Measurements from ENCODE around the gene TOR2A. TPM values are rescaled to one million over a fixed set of nuclear protein-coding genes. Genes with fewer than 3 reads are reported as not detected.

TOR2A gene
- total RNA-seq, 1 donor from 2014 or later: 20.4 TPM

DNA sequence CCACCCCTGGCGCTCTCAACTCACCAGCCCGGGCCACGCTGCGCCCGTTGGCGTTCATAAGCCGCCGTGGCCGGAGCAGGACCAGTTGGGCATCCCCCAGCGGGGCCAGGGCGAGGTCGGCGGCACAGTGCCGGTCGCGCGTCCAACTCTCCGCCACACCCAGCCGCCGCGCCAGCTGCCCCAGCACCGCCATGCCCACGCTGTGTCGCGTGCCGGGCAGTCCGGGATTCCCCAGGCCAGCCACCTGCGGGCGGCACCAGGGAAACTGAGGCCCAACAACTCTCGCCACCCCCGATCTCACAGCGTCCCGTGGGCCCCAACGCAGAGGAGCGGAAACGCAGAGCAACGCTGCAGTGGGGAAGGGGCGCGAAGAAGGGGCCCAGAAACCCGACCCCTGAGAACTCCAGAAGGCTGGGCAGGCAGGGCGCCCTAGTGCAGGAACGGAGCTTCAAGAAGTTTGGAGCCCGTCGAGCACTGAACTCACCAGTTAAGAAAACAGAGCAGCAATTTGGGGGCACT is 20.1 kb downstream of the TOR2A start:
- intact Hi-C loops (cut with micrococcal nuclease): loop anchor here (1.0 to 5.0 kb wide), 4 partner anchors 16 to 103 kb away; partner anchors contain the start of genes STXBP1 and TOR2A
- DNase-seq: no peak
- Mint-ChIP-seq H3K27me3 (peaks cover 2% of the 10 kb centered on the region), H3K9me3 (no peaks in the 10 kb centered on the region), H3K4me1 (peaks cover 28% of the 10 kb centered on the region), H3K27ac (peak overlapping the region; percentile 99), H3K36me3 (ENCODE audit: low read depth) (peaks cover 2% of the 10 kb centered on the region), H3K4me3 (peak overlapping the region; percentile 100)

GRCh38 chr9:127714020-127714750 is 20.9 kb downstream of the TOR2A start:
- Mint-ChIP-seq H3K4me1 (peaks cover 24% of the 10 kb centered on the region), H3K27ac (no peak overlapping the region), H3K27me3 (peaks cover 2% of the 10 kb centered on the region), H3K9me3 (no peaks in the 10 kb centered on the region), H3K36me3 (ENCODE audit: low read depth) (peaks cover 2% of the 10 kb centered on the region), H3K4me3 (peak overlapping the region; percentile 100)
- no peak for DNase-seq
- intact Hi-C loops (cut with micrococcal nuclease): loop anchor here (2.0 kb wide), 1 partner anchor 57 kb away; no protein-coding TSS in a partner anchor

DNA sequence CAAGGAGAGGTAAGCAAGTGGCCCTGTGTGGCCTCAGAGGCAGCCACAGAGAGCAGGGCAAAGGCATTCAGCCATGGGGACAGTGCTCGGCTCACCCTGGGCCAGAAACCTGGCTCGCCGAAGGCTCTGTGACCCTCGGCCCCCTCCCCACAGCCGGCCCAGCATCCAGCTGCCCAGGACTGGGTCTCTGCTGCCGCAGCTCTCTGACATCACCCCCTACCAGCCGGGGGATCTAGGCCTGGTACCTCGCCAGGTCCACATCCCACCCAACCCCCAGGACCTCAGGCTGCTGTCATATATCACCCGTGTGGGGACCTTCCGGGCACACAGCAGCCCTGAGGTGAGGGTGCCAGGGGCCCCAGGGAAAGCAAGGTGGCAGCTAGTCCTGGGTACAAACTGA is 22.2 kb downstream of the TOR2A start:
- intact Hi-C loops (cut with micrococcal nuclease): no loop called here
- H3K4me1 Mint-ChIP-seq: peaks cover 25% of the 10 kb centered on the region
- peaks cover 2% of the 10 kb centered on the region for H3K27me3 Mint-ChIP-seq
- H3K4me3 Mint-ChIP-seq: no peak overlapping the region
- peaks cover 2% of the 10 kb centered on the region for H3K36me3 Mint-ChIP-seq (ENCODE audit: low read depth)
- DNase-seq: no peak
- H3K27ac Mint-ChIP-seq: no peak overlapping the region
- no peaks in the 10 kb centered on the region for H3K9me3 Mint-ChIP-seq

- H3K9me3 Mint-ChIP-seq: no peaks in the 10 kb centered on the region
- H3K27ac Mint-ChIP-seq: no peak overlapping the region
- H3K27me3 Mint-ChIP-seq: peaks cover 2% of the 10 kb centered on the region
- peaks cover 30% of the 10 kb centered on the region for H3K4me1 Mint-ChIP-seq
- no peak overlapping the region for H3K4me3 Mint-ChIP-seq
- no peak for DNase-seq
- H3K36me3 Mint-ChIP-seq (ENCODE audit: low read depth): peaks cover 2% of the 10 kb centered on the region
- intact Hi-C loops (cut with micrococcal nuclease): no loop called here
Observed at GRCh38 chr9:127712371-127712770, 22.7 kb downstream of the TOR2A start.

DNA sequence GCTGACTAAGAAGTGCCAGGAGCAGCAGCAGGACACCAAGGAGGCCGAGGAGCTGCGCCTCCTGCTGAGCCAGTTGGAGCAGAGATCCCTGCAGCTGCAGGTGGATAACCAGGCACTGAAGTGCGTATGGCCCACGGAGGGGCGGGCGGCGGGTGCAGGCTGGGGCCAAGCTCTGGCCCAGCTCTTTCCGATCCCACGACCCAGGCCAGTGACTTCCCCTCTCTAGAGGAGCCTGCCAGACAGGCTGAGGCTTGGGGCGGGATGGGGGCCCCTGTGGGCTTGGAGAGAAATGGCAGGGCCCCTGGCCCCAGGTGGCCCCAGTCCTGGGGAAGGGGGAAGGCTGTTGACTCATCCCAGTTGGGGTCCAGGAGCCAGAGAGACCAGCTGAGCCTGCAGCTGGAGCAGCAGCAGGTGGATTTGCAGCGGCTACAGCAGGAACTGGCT is 23.2 kb downstream of the TOR2A start:
- Mint-ChIP-seq H3K9me3 (no peaks in the 10 kb centered on the region), H3K27ac (no peak overlapping the region), H3K27me3 (peaks cover 2% of the 10 kb centered on the region), H3K36me3 (ENCODE audit: low read depth) (peaks cover 2% of the 10 kb centered on the region), H3K4me1 (peaks cover 30% of the 10 kb centered on the region), H3K4me3 (no peak overlapping the region)
- intact Hi-C loops (cut with micrococcal nuclease): no loop called here
- DNase-seq: no peak

- Mint-ChIP-seq H3K4me3 (no peak overlapping the region), H3K36me3 (ENCODE audit: low read depth) (peaks cover 2% of the 10 kb centered on the region), H3K27ac (no peak overlapping the region), H3K9me3 (no peaks in the 10 kb centered on the region), H3K4me1 (peaks cover 29% of the 10 kb centered on the region), H3K27me3 (peaks cover 2% of the 10 kb centered on the region)
- intact Hi-C loops (cut with micrococcal nuclease): no loop called here
- peak; percentile 74 for DNase-seq
Observed at GRCh38 chr9:127711226-127711701, 23.8 kb downstream of the TOR2A start.

GRCh38 chr9:127710204-127710783 is 24.8 kb downstream of the TOR2A start:
- intact Hi-C loops (cut with micrococcal nuclease): no loop called here
- H3K36me3 Mint-ChIP-seq (ENCODE audit: low read depth): no peaks in the 10 kb centered on the region
- no peak overlapping the region for H3K27ac Mint-ChIP-seq
- no peaks in the 10 kb centered on the region for H3K9me3 Mint-ChIP-seq
- DNase-seq: no peak
- no peaks in the 10 kb centered on the region for H3K27me3 Mint-ChIP-seq
- H3K4me3 Mint-ChIP-seq: no peak overlapping the region
- peaks cover 21% of the 10 kb centered on the region for H3K4me1 Mint-ChIP-seq

DNA sequence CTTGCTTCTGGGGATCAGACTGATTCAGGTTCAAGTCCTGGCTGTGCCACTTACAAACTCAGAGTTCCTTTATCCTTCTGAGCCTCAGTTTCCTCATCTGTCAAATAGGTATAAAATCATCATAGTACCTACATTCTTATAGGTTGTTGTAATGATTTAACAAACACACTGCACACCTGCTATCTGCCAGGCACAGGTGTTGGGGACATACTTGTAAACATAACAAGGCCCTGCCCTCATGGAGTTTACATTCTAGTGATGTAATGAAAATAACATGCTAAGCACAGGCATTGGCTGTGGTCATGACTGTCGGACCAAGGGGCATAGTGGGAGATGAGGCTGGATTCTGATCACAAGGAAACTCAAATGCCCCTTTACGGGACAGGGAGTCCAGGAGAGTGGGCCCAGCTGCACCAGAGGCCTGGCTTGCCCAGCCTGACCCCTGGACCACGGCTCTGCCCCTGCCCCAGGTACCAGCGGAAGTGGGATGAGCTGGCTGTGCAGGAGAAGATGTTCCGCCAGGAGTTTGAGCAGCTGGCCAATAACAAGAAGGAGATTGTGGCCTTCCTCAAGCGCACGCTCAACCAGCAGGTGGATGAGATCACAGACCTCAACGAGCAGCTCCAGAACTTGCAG is 26.0 kb downstream of the TOR2A start:
- H3K4me3 Mint-ChIP-seq: no peak overlapping the region
- intact Hi-C loops (cut with micrococcal nuclease): no loop called here
- no peaks in the 10 kb centered on the region for H3K9me3 Mint-ChIP-seq
- H3K27ac Mint-ChIP-seq: no peak overlapping the region
- no peaks in the 10 kb centered on the region for H3K27me3 Mint-ChIP-seq
- DNase-seq: no peak
- H3K36me3 Mint-ChIP-seq (ENCODE audit: low read depth): no peaks in the 10 kb centered on the region
- peaks cover 16% of the 10 kb centered on the region for H3K4me1 Mint-ChIP-seq

GRCh38 chr9:127707766-127708165 is 27.3 kb downstream of the TOR2A start:
- DNase-seq: peak; percentile 72
- intact Hi-C loops (cut with micrococcal nuclease): no loop called here
- no peaks in the 10 kb centered on the region for H3K27me3 Mint-ChIP-seq
- no peak overlapping the region for H3K4me3 Mint-ChIP-seq
- H3K9me3 Mint-ChIP-seq: no peaks in the 10 kb centered on the region
- H3K36me3 Mint-ChIP-seq (ENCODE audit: low read depth): no peaks in the 10 kb centered on the region
- H3K27ac Mint-ChIP-seq: no peak overlapping the region
- peaks cover 17% of the 10 kb centered on the region for H3K4me1 Mint-ChIP-seq

DNA sequence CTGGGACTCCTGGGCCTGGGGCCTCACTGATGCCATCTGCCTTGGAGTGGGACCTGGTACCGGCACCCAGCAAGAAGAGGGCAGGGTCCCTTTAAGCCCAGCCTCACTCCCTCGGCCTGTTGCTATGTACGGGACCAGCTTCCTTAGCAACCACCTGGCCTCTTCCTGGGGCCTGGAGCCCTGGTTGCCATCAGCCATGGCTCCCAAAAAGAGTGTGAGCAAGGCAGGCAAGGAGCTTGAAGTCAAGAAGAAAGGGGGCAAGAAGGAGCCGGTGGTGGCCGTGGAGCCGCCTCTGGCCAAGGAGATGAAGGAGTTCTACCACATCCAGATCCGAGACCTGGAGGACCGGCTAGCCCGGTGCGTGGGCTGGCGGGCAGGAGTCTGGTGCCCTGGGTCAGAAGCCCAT is 28.3 kb downstream of the TOR2A start, which contains the start of gene CFAP157:
CFAP157 (plus strand) TSS at position 153 of the 406 bp plus-strand sequence; CDS start at position 197, 44 bp downstream.
- H3K36me3 Mint-ChIP-seq (ENCODE audit: low read depth): no peaks in the 10 kb centered on the region
- intact Hi-C loops (cut with micrococcal nuclease): no loop called here
- H3K27ac Mint-ChIP-seq: no peak within 1 kb of the TSS
- no peaks in the 10 kb centered on the region for H3K9me3 Mint-ChIP-seq
- H3K4me3 Mint-ChIP-seq: no peak within 1 kb of the TSS
- no peak for DNase-seq
- H3K4me1 Mint-ChIP-seq: peaks cover 17% of the 10 kb centered on the region
- H3K27me3 Mint-ChIP-seq: no peaks in the 10 kb centered on the region

DNA sequence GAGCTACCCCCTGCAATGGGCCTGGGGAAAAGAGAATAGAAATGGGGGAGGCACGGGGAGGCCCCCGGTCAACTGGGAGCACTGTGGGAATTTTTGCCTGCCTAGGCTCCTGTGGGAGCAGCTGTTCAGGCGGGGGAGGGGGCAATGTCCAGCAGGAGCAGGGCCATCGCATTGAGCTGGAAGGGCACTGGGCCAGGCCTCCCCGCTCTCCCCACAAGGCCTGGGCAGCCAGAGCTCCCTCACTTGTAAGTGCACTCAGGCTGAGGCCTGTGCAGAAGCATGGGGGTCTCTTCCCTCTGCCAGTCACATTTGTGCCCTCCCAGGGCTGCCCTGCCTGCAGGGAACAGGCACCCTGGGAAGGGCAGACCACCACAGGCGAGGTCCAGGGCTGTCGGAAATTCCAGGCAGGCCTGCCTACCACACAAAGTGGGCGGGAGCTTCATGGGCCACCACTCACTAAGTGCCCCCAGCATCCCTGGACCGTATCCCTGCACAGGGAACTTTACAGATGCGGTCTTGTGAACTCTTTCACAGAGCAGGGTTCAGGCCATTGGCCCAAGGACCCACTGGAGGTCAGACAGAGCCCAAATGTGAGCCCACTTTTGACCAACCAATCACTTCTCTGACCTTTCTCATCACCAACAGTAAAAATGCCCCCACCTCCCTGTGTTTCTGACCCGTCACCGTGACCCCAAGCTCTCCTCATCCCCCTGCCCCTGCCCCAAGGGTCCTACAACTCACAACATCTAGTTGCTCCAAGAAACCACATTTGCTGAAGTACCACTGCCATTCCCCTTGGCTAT is 29.3 kb downstream of the TOR2A start:
- DNase-seq: no peak
- no peaks in the 10 kb centered on the region for H3K27me3 Mint-ChIP-seq
- H3K4me3 Mint-ChIP-seq: no peak overlapping the region
- H3K27ac Mint-ChIP-seq: no peak overlapping the region
- intact Hi-C loops (cut with micrococcal nuclease): no loop called here
- no peaks in the 10 kb centered on the region for H3K36me3 Mint-ChIP-seq (ENCODE audit: low read depth)
- no peaks in the 10 kb centered on the region for H3K9me3 Mint-ChIP-seq
- H3K4me1 Mint-ChIP-seq: peaks cover 10% of the 10 kb centered on the region

DNA sequence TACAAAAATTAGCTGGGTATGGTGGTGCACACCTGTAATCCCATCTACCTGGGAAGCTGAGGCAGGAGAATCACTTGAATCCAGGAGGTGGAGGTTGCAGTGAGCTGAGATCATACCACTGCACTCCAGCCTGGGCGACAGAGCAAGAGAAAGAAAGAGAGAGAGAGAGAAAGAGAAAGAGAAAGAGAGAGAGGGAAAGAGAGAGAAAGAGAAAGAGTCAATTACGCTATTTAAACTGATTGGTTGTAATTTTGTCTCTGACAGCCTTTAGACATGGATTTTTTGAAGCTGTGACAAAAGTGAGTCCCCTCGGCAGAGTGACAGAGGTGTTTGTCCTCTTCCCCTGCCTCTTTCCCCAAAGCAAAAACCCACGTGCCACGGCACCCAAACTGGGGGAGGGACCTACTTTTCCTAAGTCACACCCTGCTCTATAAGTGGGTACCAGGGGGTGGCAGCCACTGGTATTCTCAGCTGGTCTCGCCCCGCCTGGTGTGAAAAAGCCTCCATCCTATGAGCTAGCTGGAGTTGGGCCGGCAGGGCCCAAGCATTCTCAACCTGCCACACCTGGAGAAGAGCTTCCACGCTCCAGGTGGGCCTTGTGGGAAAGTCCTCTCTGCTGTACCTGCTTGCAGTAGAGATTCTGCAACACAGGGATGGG is 31.7 kb downstream of the TOR2A start:
- H3K9me3 Mint-ChIP-seq: no peaks in the 10 kb centered on the region
- peaks cover 12% of the 10 kb centered on the region for H3K4me1 Mint-ChIP-seq
- intact Hi-C loops (cut with micrococcal nuclease): no loop called here
- no peak for DNase-seq
- peak overlapping the region; percentile 39 for H3K27ac Mint-ChIP-seq
- no peak overlapping the region for H3K4me3 Mint-ChIP-seq
- H3K36me3 Mint-ChIP-seq (ENCODE audit: low read depth): no peaks in the 10 kb centered on the region
- H3K27me3 Mint-ChIP-seq: no peaks in the 10 kb centered on the region

All from activated CD4-positive, alpha-beta T cell treated with anti-CD3 and anti-CD28 coated beads, Interleukin-2, amount 10 ng/mL, durations not matched to agents 24 days and 14 days (primary cell).